ENCODE results near the gene DUSP22. TPM values are rescaled to one million over a fixed set of nuclear protein-coding genes. Genes with fewer than 3 reads are reported as not detected.

The DUSP22 gene
- total RNA-seq, 4 donors from 2014 or later, result 53.3 to 95.2 (median 71.3) TPM

- TF ChIP-seq POLR2AphosphoS5 (IDR thresholded peaks at IDR 0.05) (no peak), EP300 (IDR thresholded peaks at IDR 0.05) (no peak), POLR2A (IDR thresholded peaks at IDR 0.05) (no peak)
- TF ChIP-seq, protein P1, sequence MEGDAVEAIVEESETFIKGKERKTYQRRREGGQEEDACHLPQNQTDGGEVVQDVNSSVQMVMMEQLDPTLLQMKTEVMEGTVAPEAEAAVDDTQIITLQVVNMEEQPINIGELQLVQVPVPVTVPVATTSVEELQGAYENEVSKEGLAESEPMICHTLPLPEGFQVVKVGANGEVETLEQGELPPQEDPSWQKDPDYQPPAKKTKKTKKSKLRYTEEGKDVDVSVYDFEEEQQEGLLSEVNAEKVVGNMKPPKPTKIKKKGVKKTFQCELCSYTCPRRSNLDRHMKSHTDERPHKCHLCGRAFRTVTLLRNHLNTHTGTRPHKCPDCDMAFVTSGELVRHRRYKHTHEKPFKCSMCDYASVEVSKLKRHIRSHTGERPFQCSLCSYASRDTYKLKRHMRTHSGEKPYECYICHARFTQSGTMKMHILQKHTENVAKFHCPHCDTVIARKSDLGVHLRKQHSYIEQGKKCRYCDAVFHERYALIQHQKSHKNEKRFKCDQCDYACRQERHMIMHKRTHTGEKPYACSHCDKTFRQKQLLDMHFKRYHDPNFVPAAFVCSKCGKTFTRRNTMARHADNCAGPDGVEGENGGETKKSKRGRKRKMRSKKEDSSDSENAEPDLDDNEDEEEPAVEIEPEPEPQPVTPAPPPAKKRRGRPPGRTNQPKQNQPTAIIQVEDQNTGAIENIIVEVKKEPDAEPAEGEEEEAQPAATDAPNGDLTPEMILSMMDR (IDR thresholded peaks at IDR 0.05), result no peak
- no peaks in the 10 kb centered on the region for H3K4me1 ChIP-seq
- peaks cover 12% of the 10 kb centered on the region for H3K27me3 ChIP-seq
- H3K36me3 ChIP-seq, result no peaks in the 10 kb centered on the region
- H3K27ac ChIP-seq, result no peak overlapping the region
- no peak overlapping the region for H3K4me3 ChIP-seq
- peaks cover 8% of the 10 kb centered on the region for H3K9me3 ChIP-seq
- 69% methylated on average over 6 of the region's 6 CpGs for WGBS
- no peak for DNase-seq (ENCODE audit: low spot score in 2 of 2)
Observed at GRCh38 chr6:365835-366234, 73.5 kb downstream of the DUSP22 start.

GRCh38 chr6:366389-367297 lies 74.4 kb downstream of the DUSP22 start:
- Histone ChIP-seq H3K4me1 (no peaks in the 10 kb centered on the region), H3K27ac (no peak overlapping the region), H3K4me3 (no peak overlapping the region), H3K36me3 (no peaks in the 10 kb centered on the region), H3K27me3 (peaks cover 12% of the 10 kb centered on the region), H3K9me3 (peaks cover 8% of the 10 kb centered on the region)
- 72% methylated on average over 19 of the region's 19 CpGs for WGBS
- TF ChIP-seq EP300 (IDR thresholded peaks at IDR 0.05) (no peak), POLR2AphosphoS5 (IDR thresholded peaks at IDR 0.05) (no peak), POLR2A (IDR thresholded peaks at IDR 0.05) (no peak)
- TF ChIP-seq, protein P1 (IDR thresholded peaks at IDR 0.05), result no peak
- no peak for DNase-seq (ENCODE audit: low spot score in 2 of 2)

DNA sequence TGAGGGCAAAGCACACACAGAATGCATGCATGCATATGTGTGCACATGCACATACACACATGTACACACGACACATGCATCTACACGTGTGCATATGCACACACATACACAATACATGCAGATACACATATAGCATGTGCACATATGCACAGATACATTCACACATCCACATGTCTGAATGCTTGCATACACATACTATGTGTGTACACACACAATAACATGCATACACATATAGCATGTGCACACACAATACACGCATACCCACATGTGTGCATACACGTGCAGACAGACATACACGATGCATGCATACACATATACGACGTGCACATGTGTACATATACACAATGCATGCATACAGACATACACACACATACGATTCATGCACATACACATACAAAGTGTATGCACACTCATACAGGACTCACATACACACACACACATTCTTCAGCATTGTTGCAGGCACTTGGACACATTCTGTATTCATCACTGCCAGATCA lies 75.1 kb downstream of the DUSP22 start:
- Histone ChIP-seq H3K27ac (no peak overlapping the region), H3K4me3 (no peak overlapping the region), H3K4me1 (no peaks in the 10 kb centered on the region), H3K9me3 (peaks cover 8% of the 10 kb centered on the region), H3K36me3 (no peaks in the 10 kb centered on the region), H3K27me3 (peaks cover 18% of the 10 kb centered on the region)
- TF ChIP-seq, protein P1 (IDR thresholded peaks at IDR 0.05), result no peak
- TF ChIP-seq EP300 (IDR thresholded peaks at IDR 0.05), result no peak
- DNase-seq (ENCODE audit: low spot score in 2 of 2), result no peak
- WGBS, result 89% methylated on average over 8 of the region's 8 CpGs

- no peak for DNase-seq (ENCODE audit: low spot score in 2 of 2)
- Histone ChIP-seq H3K27me3 (peaks cover 25% of the 10 kb centered on the region), H3K4me1 (no peaks in the 10 kb centered on the region), H3K36me3 (no peaks in the 10 kb centered on the region), H3K9me3 (peaks cover 8% of the 10 kb centered on the region), H3K4me3 (no peak overlapping the region), H3K27ac (no peak overlapping the region)
- TF ChIP-seq, protein P1 (IDR thresholded peaks at IDR 0.05), result no peak
- 77% methylated on average over 17 of the region's 17 CpGs for WGBS
Observed at GRCh38 chr6:367891-368630, 75.8 kb downstream of the DUSP22 start.

All from suprapubic skin (tissue), 4 donors.